ENCODE results near the gene HECW1.

- TF ChIP-seq ISL2 (CRISPR knock-in tag; IDR thresholded peaks at IDR 0.05) = no peak
- no peak for TF ChIP-seq KMT2A (CRISPR knock-in tag; IDR thresholded peaks at IDR 0.05)
- no peak for TF ChIP-seq NR1H2 (CRISPR knock-in tag; IDR thresholded peaks at IDR 0.05; ENCODE audit: borderline replicate concordance, low read depth)
- TF ChIP-seq EP300 (IDR thresholded peaks at IDR 0.05; ENCODE audit: low read depth in 2 of 2, low read length in 2 of 2) = no peak
- TF ChIP-seq EP300 (CRISPR knock-in tag; IDR thresholded peaks at IDR 0.05; ENCODE audit: borderline replicate concordance) = no peak
- no peak for TF ChIP-seq ZNF333 (CRISPR knock-in tag; IDR thresholded peaks at IDR 0.05; ENCODE audit: borderline replicate concordance)
- no peak for TF ChIP-seq TFAP4 (IDR thresholded peaks at IDR 0.05; ENCODE audit: borderline replicate concordance, low read depth)
- no peak for TF ChIP-seq WIZ (CRISPR knock-in tag; IDR thresholded peaks at IDR 0.05)
- no peak for TF ChIP-seq MEIS2 (CRISPR knock-in tag; IDR thresholded peaks at IDR 0.05)
- no peak for TF ChIP-seq CTCF (CRISPR knock-in tag; IDR thresholded peaks at IDR 0.05)
These were observed 456.1 kb downstream of the HECW1 start for GRCh38 chr7:43568529-43568928.

Measured in HepG2 (cell line).